Measurements from ENCODE around the gene IFT122. TPM values are rescaled to one million over a fixed set of nuclear protein-coding genes. Genes with fewer than 3 reads are reported as not detected.

IFT122 gene
- total RNA-seq, 1 donor from 2014 or later: 41.6 TPM

- H3K27me3 Mint-ChIP-seq: peaks cover 3% of the 10 kb centered on the region
- no peak for TF ChIP-seq CTCF (conservative IDR thresholded peaks at IDR 0.05)
- peaks cover 4% of the 10 kb centered on the region for H3K4me1 Mint-ChIP-seq (ENCODE audit: unreplicated experiment)
- no peaks in the 10 kb centered on the region for H3K36me3 Mint-ChIP-seq
- H3K27ac Mint-ChIP-seq: no peak overlapping the region
- no peak overlapping the region for H3K4me3 Mint-ChIP-seq
- no peaks in the 10 kb centered on the region for H3K9me3 Mint-ChIP-seq
- DNase-seq (ENCODE audit: extremely low spot score, unreplicated experiment): no peak
These were observed 22.7 kb upstream of the IFT122 start for GRCh38 chr3:129417326-129417725.

GRCh38 chr3:129418041-129418973, 21.7 kb upstream of the IFT122 start:
- Mint-ChIP-seq H3K36me3 (no peaks in the 10 kb centered on the region), H3K4me3 (no peak overlapping the region), H3K9me3 (no peaks in the 10 kb centered on the region), H3K27me3 (peaks cover 6% of the 10 kb centered on the region), H3K27ac (no peak overlapping the region), H3K4me1 (ENCODE audit: unreplicated experiment) (no peaks in the 10 kb centered on the region)
- no peak for DNase-seq (ENCODE audit: extremely low spot score, unreplicated experiment)
- no peak for TF ChIP-seq CTCF (conservative IDR thresholded peaks at IDR 0.05)

- H3K27me3 Mint-ChIP-seq: peaks cover 6% of the 10 kb centered on the region
- H3K36me3 Mint-ChIP-seq: no peaks in the 10 kb centered on the region
- H3K4me3 Mint-ChIP-seq: no peak overlapping the region
- no peak for DNase-seq (ENCODE audit: extremely low spot score, unreplicated experiment)
- peaks cover 10% of the 10 kb centered on the region for H3K4me1 Mint-ChIP-seq (ENCODE audit: unreplicated experiment)
- TF ChIP-seq CTCF (conservative IDR thresholded peaks at IDR 0.05): no peak
- no peaks in the 10 kb centered on the region for H3K9me3 Mint-ChIP-seq
- H3K27ac Mint-ChIP-seq: no peak overlapping the region
These were observed 20.5 kb upstream of the IFT122 start for GRCh38 chr3:129419476-129419875.

DNA sequence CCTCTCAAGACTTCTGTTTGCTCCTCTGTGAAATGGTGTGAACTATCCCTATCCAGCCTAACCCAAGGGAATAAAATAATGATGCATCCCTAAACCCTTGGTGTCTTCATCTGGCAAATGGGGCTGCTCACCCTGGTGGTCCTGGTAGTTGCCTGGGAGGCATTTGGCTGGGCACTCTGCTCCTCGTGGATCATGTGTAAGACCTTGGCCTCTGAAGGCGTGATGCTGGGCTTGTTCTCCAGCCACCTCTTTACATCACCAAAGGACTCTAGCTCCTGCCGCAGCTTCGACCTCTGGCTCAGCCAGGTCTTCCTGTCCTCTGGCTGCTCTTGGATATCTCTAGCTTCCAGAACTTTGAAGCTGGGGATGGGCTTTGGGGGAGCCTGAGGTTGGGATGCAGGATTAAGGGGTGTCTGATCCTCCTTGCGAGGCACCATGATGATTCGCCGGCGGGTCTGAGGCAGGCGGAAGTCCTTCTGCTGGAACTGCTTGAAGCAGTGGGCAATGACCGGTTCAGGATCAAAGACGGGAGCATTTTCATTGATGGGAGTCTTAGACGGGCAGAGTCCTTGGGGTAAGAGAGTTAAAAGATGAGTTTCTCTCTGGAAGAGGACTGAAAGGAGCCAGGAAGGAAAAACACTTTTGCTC, 18.7 kb upstream of the IFT122 start:
- TF ChIP-seq CTCF (conservative IDR thresholded peaks at IDR 0.05): no peak
- no peak for DNase-seq (ENCODE audit: extremely low spot score, unreplicated experiment)
- Mint-ChIP-seq H3K36me3 (no peaks in the 10 kb centered on the region), H3K9me3 (no peaks in the 10 kb centered on the region), H3K4me1 (ENCODE audit: unreplicated experiment) (peaks cover 15% of the 10 kb centered on the region), H3K27ac (no peak overlapping the region), H3K27me3 (peaks cover 9% of the 10 kb centered on the region), H3K4me3 (no peak overlapping the region)

GRCh38 chr3:129421988-129422745, 17.9 kb upstream of the IFT122 start:
- no peak for TF ChIP-seq CTCF (conservative IDR thresholded peaks at IDR 0.05)
- Mint-ChIP-seq H3K36me3 (no peaks in the 10 kb centered on the region), H3K4me1 (ENCODE audit: unreplicated experiment) (peaks cover 15% of the 10 kb centered on the region), H3K9me3 (no peaks in the 10 kb centered on the region), H3K27me3 (peaks cover 9% of the 10 kb centered on the region), H3K27ac (no peak overlapping the region), H3K4me3 (no peak overlapping the region)
- DNase-seq (ENCODE audit: extremely low spot score, unreplicated experiment): no peak

Data from type B pancreatic cell (in vitro differentiated cells).